GM19397 (cell line): ENCODE measurements around the gene PTRHD1.
A peak's percentile ranks its signal among the peaks of the same experiment; 100 is the strongest.
"Not testable (repeated sequence)": the region's sequence is repeated elsewhere in the genome, so short reads cannot be mapped to it uniquely, and the experiment has no call there.

Experiments
- ATAC-seq: cut with Tn5 transposase; IDR thresholded peaks from one replicate; pipeline ENCODE4 v1.9.1; 2021; ENCODE audit warnings: mild to moderate bottlenecking, moderate library complexity; ENCODE audit not compliant: unreplicated experiment

PTRHD1 gene

GRCh38 chr2:24813691-24814137 lies 20.5 kb upstream of the PTRHD1 start:
- ATAC-seq = no peak

GRCh38 chr2:24809316-24810007 lies 16.3 kb upstream of the PTRHD1 start:
- ATAC-seq = no peak

DNA sequence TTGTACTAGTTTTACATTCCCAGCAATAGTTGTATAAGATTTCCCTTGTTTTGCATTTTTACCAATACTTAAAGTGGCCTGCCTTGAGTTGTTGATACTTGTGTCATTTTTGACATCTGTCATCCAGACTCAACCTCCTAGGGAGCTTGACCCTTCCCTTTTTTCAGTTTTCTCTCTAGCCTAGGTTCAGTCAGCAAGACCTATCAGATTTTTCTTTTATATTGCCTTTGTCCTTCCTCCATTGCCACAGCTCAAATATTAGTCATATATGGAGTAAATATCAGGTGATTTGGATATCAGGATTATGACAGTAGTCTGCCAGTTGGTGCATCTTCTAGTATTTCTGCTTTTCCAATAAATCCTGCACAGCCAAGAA lies 13.5 kb upstream of the PTRHD1 start:
- ATAC-seq = no peak

DNA sequence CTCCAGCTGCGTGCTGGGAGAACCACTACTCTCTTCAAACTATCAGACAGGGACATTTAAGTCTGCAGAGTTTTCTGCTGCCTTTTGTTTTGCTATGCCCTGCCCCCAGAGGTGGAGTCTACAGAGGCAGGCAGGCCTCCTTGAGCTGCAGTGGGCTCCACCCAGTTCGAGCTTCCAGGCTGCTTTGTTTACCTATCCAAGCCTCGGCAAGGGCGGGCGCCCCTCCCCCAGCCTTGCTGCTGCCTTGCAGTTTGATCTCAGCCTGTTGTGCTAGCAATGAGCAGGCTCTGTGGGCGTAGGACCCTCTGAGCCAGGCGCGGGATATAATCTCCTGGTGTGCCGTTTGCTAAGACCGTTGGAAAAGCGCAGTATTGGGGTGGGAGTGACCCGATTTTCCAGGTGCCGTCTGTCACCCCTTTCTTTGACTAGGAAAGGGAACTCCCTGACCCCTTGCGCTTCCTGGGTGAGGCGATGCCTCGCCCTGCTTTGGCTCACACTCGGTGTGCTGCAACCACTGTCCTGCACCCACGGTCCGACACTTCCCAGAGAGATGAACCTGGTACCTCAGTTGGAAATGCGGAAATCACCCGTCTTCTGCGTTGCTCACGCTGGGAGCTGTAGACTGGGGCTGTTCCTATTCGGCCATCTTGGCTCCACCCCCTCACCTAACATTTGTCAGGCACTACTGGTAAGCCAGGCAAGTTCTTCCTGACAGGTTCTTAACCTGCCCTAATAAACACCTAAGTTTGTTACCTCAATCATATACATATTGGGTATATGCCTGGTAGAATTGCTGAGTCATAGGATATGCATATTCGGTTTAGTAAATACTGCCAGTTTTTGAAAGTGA lies 12.8 kb upstream of the PTRHD1 start:
- not testable (repeated sequence) for ATAC-seq

GRCh38 chr2:24800487-24800886 lies 7.3 kb upstream of the PTRHD1 start:
- not testable (repeated sequence) for ATAC-seq

DNA sequence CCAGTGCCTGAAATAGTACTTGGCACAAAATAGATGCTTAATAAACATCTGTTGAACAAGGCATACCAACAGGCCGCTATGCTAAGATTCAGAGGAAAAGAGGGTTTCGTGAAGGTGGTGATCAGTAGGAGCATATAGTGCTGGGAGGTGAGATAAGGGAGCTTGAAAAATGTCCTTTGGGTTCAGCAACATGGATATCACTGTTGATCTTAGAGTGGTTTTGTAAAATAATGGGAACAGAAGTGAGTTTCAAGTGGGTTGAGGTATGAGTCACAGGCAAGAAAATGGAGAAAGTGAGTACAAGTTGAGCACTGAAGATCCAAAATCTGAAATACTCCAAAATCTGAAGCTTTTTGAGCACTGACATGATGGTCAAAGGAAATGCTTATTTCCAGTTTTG lies 4.5 kb upstream of the PTRHD1 start:
- ATAC-seq = no peak

DNA sequence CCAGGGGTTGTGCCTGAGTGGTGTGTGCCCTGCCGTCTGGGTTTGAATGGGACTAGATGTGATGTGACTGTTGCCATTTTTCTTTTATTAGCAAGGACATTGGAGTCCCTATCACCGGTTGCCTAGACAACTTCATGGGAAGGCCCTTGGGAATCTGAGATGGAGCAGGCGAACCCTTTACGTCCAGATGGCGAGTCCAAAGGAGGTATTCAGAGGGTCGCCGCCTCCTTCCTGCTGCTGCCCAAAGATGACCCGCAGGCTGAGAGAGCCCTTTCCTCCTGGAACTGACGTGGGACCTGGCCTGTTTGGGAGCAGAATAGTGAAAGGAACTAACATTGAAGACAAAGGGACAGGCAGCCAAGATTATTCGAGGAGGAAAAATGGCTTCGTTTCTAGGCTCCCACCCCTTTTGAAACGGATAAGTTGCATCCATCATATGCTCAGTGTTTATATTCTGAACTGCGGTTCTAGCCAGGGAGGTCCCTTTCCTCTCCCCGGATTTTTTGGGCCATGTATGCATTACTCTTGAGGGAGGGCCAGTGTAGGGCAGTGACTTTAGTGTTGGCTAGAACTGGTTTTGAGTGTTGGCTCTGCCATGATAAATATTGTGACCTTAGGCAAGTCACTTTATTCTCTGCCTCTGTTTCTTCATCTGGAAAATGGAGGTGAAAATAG lies 707 bp upstream of the PTRHD1 start:
- ATAC-seq = no peak

DNA sequence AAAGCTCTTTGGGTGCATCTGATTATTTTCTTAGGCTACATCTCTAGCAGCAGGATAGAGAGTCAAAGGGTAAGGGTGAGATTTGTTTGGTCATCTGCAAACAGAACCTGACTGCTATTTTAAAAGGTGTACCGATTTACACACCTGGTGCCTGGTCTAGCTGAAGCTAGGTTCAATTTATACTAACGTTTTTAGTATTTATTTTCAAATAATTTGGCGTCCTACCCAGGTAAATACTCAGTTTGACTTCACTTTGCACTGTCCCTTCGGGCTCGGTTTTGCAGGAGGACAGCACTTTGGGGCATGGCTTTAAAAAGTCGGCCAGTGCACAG lies 683 bp downstream of the PTRHD1 start:
- no peak for ATAC-seq

DNA sequence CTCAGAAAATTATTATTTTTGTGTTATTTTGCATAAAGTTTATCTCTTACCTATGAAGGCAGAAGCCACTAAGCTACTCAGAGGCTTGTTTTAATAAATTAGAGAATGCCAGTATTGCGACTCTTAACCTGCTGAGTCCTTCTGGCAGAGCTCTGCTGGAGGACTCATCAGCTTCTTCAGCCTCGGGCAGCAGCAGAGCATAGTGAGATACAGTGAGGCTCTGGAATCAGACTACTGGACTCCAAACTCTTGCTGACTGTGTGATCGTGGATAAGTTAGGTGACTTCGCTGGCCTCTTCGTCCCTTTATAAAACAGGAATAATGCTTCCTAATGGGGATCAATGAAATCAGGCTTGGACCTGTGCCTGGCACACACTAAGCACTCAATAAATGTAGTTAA lies 1.7 kb downstream of the PTRHD1 start:
- no peak for ATAC-seq

- ATAC-seq = no peak
Observed at GRCh38 chr2:24788816-24789215, 4.4 kb downstream of the PTRHD1 start.

DNA sequence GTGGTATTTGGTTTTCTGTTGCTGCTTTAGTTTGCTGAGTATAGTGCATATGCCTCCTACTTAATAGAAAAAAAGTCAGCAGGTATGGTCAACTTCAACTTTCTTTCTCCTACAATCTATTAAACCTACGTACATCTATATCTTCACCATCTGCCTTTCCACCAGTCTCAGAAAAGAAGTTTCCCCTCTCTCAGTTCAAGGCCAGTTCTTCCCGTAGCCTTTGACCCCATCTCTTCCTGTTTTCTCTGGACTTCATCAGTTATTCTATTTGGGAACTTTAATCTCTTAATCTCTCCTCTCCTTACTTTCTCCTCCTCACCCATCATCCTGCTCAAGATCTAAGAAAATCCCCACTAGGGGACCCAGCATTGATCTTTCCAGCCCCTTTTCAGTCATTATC lies 5.7 kb downstream of the PTRHD1 start:
- no peak for ATAC-seq

DNA sequence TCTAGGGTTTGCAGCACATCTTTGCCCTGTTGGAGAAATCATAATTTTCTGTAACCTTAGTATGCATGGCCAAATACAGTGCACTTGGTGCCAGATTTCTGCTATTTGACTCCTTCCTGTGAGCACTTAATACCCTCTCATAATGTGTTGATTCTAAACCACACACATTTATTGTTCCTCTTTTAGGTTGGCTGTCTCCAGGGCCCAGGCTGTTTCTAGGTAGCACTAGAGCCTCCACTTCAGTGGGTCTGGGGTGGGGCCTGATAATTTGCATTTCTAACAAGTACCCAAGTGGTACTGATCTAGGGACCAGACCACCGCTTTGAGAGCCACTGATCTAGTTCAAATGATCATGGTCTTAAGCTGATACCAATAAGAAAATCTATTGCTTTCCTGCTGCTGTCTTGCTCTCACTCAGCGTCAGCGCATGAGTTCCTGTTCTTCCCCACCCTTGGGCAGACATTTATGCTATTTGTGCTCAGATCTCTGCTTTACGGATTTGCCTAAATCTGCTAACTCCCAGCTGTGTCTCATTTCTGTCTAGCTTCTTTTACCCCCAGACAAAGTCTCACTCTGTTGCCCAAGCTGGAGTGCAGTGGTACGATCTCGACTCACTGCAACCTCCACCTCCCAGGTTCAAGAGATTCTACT lies 7.4 kb downstream of the PTRHD1 start:
- ATAC-seq = peak; percentile 82

GRCh38 chr2:24783641-24784040 lies 9.6 kb downstream of the PTRHD1 start:
- ATAC-seq = no peak

DNA sequence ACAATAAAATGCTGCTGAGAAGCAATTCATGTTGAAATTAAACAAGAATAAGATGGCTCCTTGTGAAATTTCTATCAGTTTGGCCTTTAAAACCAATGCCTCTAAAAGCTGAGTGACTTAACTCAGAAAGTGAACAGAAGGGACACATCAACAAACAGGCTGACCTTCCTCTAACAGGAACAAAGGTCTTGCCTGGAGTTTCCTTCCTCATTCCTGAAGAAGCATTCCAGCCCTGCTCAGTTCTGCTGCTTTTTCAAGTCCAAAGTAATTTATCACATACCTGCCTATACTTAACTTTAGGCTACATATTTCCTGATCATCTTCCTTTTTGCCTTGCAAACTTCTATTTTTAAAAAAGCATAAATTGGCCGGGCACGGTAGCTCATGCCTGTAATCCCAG lies 14.1 kb downstream of the PTRHD1 start:
- ATAC-seq = no peak

- ATAC-seq = no peak
Observed at GRCh38 chr2:24774373-24774772, 18.8 kb downstream of the PTRHD1 start.

DNA sequence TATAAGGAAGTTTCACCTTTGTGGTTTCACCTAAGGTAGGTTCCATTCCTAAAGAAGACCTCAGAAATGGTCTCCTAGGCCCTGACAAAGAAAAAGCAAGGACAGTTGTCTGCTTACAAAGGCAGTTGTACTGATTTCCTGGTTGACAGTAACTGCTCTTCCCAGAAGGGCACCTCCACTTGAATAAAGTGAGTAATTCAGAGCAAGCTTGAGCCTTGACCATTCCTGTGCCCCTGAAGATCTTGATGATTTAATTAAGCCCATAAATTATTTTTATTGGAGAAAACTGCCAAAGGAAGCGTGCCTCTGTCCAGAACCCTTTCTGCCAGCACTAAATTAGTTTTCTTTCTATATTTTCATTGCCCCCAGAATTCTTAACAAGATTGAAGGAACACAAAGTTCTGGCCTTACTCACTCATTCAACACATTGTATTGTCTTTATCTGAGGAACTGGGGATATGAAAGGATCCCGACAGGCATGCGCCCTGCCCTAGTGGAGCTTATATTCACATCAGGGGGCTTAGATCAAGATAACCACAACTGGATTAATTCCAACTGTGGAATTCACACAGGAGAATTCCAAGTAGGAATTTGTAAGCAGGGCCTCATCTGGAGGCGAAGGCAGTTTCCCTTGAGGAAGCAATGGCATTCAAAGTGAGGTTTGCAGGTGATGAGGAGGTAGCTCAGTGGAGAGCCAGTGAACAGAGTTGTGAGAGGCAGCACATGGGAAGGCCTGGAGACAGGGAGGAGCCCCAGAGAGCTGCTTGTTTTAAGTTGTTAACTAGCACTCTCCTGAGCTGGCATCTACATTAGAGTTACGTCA lies 21.2 kb downstream of the PTRHD1 start:
- no peak for ATAC-seq

DNA sequence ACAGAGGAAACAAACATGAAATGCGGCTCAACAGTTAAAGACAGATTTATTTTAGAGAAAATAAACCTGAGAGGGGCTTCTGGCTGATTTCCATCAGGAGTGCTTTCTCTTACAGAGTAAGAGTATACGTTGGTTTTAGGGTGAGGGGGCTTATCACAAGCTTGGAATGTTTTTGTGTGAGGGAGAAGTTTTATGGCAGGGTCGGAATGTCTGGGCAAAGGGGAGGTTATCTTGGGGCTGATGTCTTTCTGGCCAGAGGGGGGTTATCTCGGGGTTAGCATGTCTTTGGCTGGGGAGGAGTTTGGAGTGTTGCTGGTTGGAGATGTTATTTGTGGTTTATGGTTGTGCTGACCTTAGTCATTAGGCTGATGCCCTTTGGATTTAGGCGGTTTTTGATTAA lies 22.1 kb downstream of the PTRHD1 start:
- no peak for ATAC-seq

GRCh38 chr2:24768601-24769000 lies 24.6 kb downstream of the PTRHD1 start:
- no peak for ATAC-seq

GRCh38 chr2:24768013-24768412 lies 25.2 kb downstream of the PTRHD1 start:
- no peak for ATAC-seq

GRCh38 chr2:24766609-24767008 lies 26.6 kb downstream of the PTRHD1 start:
- ATAC-seq = no peak

DNA sequence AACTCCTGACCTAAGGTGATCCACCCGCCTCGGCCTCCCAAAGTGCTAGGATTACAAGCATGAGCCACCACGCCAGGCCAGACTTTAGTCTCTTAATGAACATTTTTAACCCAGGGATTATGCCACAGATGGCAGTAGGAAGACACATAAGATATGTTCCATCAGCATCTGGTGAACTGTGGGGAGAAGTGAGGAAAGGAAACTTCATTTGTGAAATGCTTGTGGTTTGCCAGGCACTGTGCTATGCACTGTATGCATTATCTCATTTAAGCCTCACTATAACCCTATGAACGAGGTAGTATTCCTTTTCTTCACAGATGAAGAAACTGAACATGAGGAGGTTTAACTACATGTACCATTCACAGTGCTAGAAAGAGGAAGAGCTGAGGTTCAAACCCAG lies 29.3 kb downstream of the PTRHD1 start:
- no peak for ATAC-seq
